Hematopoietic multipotent progenitor cell treated with erythropoietin and hydrocortisone succinate and interleukin-3 and kit ligand, for 4 days (in vitro differentiated cells): Measurements from ENCODE around the gene TBCK.

ENCODE experiments used
- DNase-seq: peaks from one replicate; pipeline ENCODE4 v3.0.0-alpha.2; 2015

The TBCK gene

GRCh38 chr4:106036334-106036733, 279.7 kb downstream of the TBCK start:
- DNase-seq = no peak

GRCh38 chr4:106035204-106035603, 280.8 kb downstream of the TBCK start:
- no peak for DNase-seq

- no peak for DNase-seq
Measured at GRCh38 chr4:106034751-106035150, 281.3 kb downstream of the TBCK start.

GRCh38 chr4:106034220-106034619, 281.8 kb downstream of the TBCK start:
- DNase-seq = no peak

- no peak for DNase-seq
Measured at GRCh38 chr4:106033469-106033868, 282.5 kb downstream of the TBCK start.

GRCh38 chr4:106032851-106033286, 283.1 kb downstream of the TBCK start:
- DNase-seq = no peak

- DNase-seq = no peak
Measured at GRCh38 chr4:106022454-106022853, 293.6 kb downstream of the TBCK start.

- DNase-seq = peak; percentile 93
Measured at GRCh38 chr4:106021737-106022410, 294.1 kb downstream of the TBCK start.

- no peak for DNase-seq
Measured at GRCh38 chr4:106019771-106020170, 296.2 kb downstream of the TBCK start.

- no peak for DNase-seq
Measured at GRCh38 chr4:106017975-106018374, 298.0 kb downstream of the TBCK start.

- DNase-seq = no peak
Measured at GRCh38 chr4:106011387-106011786, 304.6 kb downstream of the TBCK start.

- DNase-seq = no peak
Measured at GRCh38 chr4:106010761-106011160, 305.2 kb downstream of the TBCK start.

GRCh38 chr4:106002994-106003393, 313.0 kb downstream of the TBCK start:
- no peak for DNase-seq

GRCh38 chr4:105998171-105999063, 317.6 kb downstream of the TBCK start:
- no peak for DNase-seq

GRCh38 chr4:105996845-105997244, 319.2 kb downstream of the TBCK start:
- no peak for DNase-seq

- no peak for DNase-seq
Measured at GRCh38 chr4:105994841-105995501, 321.0 kb downstream of the TBCK start.

GRCh38 chr4:105994061-105994460, 321.9 kb downstream of the TBCK start:
- no peak for DNase-seq

GRCh38 chr4:105992641-105993305, 323.2 kb downstream of the TBCK start:
- DNase-seq = no peak

- DNase-seq = no peak
Measured at GRCh38 chr4:105991726-105992125, 324.3 kb downstream of the TBCK start.
